ENCODE results near the gene TBATA. TPM values are rescaled to one million over a fixed set of nuclear protein-coding genes. Genes with fewer than 3 reads are reported as not detected.

The TBATA gene, protein sequence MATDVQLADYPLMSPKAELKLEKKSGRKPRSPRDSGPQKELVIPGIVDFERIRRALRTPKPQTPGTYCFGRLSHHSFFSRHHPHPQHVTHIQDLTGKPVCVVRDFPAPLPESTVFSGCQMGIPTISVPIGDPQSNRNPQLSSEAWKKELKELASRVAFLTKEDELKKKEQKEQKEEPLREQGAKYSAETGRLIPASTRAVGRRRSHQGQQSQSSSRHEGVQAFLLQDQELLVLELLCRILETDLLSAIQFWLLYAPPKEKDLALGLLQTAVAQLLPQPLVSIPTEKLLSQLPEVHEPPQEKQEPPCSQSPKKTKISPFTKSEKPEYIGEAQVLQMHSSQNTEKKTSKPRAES
- not detected in 2 replicates for total RNA-seq

DNA sequence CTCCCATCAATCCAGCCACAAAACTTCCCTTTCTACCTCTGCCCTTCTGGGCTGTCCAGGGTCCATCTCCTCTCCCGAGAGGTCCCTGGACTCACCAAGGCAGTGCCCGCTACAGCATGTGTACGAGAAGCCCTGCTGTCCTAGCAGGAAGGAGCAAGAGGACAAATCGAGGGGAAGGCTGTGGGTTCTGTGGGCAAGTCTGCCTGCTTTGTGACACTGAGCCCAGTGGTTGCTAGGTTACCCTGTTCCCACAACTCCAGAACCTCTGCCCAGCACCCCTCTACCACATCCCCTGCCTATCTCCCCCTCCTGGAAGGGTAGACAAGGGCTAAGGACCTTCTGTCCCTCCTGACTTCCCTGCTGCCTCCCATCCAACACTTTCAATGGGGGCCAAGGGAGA, at the start of gene TBATA:
TSS of gene TBATA (minus strand) at position 188 of the 400 bp plus-strand sequence. CDS start 1,998 bp downstream, outside the sequence.
- DNase-seq, result no peak

DNA sequence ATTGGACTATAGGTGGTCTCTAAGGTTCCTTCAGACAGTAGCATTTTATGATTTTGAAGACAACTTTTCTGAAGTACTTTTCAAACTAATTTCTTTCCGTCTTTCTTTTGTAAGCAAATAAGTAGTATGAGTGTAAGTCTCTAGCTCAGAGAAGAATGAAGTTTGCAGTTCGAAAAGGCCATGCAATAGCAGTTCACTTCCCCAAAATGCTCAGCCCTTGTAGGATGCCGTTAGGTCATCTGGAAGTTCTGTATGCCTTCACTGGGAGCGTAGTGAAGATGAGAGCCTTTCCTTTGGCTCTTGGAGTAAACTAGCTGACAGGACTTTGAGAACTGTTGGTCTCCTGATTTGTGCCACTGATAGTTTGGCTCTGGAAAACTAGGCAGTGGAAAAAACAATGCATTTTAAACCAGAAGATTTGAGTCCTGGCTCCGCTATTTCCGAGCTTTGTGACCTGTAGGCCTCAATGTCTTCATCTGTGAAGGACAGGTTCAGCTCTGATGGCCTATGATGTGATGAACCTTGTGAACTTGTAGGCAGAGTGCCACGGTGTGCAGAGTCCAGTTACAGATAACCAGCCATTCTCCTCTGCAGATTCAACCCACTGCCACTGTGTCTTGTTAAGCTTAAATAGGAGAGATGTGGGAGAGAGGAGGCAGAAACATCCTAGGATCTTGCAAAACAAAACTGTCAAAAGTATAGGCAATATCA, 49.4 kb upstream of the TBATA start:
- no peak for DNase-seq

GRCh38 chr10:70834021-70834420, 48.8 kb upstream of the TBATA start:
- DNase-seq, result no peak

DNA sequence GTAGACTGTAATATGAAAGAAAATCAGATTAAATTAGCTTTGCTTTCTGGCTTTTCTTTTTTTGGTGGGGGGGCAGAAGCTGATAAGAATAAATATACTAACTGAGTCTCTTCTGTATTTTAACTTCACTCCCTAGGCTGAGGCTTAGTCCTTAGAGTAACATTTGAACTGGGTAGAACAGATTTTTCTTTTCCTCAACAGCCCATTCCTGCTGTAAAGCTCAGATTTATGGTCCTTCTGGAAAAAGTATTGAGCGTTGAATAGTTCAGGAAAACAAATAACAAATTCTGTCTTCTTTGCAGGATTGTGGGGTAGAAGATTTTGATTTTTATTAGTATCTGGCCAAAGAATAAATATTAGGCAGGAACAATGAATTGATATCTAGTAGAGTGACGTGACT, 48.4 kb upstream of the TBATA start:
- DNase-seq, result no peak

GRCh38 chr10:70832852-70833528, 47.8 kb upstream of the TBATA start:
- peak; percentile 81 for DNase-seq

- DNase-seq, result no peak
Observed at GRCh38 chr10:70832221-70832620, 47.0 kb upstream of the TBATA start.

DNA sequence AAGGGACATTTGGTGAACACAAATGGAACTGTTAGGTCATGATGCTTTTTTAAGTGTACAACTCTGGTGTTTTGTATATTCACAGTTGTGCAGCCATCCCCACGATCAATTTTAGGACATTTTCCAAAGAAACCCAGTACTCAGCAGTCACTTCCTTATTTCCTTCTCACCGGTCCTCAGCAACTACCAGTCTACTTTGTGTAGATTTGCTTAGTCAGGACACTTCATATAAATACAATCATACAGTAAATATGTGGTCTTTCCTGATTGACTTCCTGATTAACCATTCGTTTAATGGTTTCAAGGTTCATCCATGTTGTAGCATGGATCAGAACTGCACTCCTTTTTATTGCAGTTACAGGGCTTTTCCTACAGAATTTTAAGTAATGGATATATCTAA, 45.0 kb upstream of the TBATA start:
- peak; percentile 39 for DNase-seq

DNA sequence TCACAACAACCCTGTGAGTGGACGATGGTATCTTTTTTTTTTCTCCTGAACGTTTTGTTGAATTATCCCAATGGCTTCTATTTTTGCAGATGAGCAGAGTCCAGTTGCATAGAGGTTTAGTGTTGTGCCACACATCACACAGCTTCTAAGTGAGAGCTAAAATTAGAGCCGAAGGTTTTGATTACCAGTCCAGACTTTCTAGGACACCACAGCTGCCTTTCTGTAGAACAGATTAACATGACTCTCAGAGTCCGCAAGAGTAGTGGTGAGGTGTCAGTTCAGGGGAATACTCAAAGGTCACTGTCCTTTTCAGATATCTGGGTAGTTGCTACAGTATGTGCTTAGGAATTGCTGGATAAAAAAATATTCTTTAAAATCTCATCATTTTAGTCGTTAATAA, 44.4 kb upstream of the TBATA start:
- no peak for DNase-seq

- no peak for DNase-seq
Observed at GRCh38 chr10:70828923-70829322, 43.7 kb upstream of the TBATA start.

- DNase-seq, result no peak
Observed at GRCh38 chr10:70827086-70827757, 42.0 kb upstream of the TBATA start.

DNA sequence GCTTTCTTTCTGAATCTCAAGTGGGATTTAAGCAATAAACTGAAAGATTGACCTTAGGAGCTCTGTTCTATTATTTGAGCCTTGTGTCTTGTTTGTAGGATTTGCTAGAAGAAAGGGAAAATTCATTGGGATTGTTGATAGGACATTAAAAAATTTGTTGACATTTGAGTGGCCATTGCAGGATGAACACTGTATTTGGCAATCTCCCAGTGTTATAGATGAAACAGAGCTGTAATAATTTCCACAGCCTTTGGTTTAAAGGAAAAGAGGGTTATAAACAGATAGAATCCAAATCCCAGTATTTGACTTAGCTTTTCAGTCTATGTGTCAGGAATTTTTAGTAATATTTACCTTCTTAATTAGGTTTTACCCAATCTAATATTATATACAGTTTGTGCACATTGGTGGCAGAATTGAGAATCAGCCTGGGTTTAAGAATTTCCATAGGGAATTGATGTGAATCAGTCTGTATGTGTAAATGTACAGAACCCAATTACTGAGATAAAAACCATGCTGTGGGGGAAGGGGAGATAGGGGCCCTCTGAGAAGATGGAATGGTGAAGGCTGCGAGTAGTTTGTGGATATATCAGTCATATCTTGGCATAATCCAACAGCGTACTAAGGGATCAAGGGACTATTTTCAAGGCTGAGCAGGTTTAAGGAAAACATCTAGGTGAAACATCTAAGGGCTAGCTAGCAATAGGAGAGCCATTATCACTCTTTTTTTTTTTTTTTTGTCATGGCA, 37.1 kb upstream of the TBATA start:
- DNase-seq, result no peak

DNA sequence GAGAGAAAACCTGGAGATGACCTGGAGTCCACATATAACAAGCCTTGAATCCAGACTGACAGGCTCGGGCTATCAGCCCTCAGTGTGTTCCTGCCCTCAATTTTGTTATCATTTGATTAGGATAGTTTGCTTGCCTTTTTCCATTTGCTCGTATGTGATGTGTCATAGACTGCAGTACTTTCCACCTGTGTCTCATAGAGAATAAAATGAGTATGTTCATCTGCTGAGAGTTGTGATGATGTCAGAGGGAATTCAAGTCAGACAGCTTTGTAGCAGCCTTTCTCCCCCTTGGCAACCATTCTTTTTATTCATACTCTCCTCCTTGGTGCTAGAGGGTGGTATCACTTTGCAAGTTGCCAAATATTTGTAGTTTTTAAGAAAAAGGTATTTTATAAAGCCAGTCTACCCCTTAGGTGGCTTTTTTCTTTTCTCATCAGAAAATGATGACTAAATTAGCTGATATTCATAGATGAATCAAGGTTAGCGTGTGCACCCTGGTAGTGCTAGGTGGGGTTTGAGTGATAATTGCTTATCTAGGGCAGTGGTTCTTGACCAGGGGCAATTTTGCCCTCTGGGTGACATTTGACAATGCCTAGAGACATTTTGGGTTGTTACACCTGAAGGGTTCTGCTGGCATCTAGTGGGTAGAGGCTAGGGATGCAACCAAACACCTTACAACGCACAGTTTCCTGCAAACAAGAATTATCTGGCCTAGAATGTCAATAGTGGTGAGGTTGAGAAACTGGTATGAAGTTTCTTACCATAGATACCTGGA, 36.0 kb upstream of the TBATA start:
- DNase-seq, result no peak

DNA sequence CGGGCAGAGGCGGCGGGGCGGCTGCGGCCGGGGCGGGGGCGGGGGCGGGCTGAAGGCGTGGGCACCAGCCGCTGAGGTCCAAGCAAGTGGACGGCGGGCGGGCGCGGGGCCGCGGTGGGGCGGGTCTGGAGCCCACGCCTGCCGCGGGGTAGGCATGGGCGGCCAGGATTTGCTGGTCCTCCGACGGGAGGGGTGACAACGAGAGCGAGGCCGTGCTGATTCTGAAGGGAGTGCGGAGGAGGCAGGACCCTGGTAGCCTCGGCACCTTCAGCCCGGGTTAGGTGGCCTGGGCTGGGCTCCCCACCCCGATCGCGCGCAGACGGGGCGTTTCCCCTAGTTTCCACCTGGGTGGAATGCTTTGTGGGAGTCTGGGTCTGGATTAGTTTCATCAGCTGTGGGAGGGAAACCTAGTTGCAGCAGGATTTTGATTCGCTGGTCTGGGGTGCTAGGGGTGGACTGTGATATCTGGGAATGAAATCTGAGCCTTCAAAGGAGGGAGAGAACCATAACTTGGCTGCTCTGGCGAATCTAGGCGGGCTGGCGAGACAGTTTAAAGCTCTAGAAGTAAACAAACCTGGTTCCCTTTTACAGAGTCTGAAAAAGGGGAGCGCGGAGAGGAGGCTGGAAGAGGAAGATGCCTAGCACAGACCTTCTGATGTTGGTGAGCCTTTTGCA, 31.2 kb upstream of the TBATA start:
- DNase-seq, result peak; percentile 80

GRCh38 chr10:70815504-70816219, 30.5 kb upstream of the TBATA start, which contains the start of gene SGPL1:
Gene SGPL1, plus strand, starts transcription at chr10:70815948. Its CDS starts 906 bp downstream, at chr10:70816854.
- DNase-seq, result peak; percentile 87

DNA sequence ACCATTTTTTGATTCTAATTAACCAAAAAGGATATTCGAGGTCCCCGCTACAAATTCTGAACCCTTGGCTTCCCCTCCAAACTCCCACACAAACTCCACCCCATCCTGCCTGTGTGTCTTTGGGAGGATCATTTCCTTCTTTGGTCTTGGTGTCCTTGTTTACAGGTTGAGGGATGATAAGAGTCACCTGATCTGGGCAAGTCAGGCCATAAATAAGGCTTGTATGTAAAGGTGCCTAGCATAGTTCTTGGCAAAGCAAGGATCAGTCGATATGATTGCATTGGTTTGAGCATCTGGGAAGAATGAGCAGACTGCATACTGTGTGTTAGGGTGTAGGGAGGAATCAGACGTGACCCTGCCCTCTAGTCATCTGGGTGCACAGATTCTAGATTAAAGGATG, 28.9 kb upstream of the TBATA start:
- no peak for DNase-seq

- no peak for DNase-seq
Observed at GRCh38 chr10:70812814-70813213, 27.6 kb upstream of the TBATA start.

DNA sequence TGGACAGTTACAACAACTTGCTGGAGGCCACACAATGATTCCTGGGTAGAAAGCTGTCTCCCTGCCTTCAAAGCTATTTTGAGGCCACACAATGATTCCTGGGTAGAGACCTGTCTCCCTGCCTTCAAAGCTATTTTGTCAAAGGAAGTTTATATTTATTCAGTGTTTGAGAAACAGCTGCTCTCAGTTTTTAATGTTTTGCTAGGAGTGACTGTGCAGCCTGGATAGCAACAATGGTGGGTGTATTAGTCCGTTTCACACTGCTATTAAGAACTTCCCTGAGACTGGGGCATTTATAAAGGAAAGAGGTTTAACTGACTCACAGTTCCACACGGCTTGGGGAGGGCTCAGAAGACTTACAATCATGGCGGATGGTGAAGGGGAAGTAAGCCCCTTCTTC, 26.7 kb upstream of the TBATA start:
- peak; percentile 14 for DNase-seq

DNA sequence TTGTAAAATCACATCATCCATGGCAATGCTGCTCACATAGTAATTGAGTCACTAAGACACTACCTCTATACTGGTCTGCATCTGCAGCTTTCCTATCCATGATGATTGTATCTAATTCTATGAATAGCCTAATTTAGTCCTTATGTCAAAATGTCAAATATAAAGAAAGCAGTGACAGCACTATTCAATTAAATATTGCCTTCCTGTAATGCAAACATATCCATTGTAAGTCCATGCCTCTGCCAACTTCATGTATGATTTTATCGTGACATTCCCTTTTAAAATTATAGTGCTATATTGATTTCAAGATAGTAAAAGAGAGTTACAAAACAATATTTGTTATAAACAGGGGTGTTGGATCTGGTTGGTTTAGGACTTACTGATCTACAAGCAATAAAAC, 25.8 kb upstream of the TBATA start:
- DNase-seq, result no peak

- DNase-seq, result no peak
Observed at GRCh38 chr10:70809726-70810125, 24.5 kb upstream of the TBATA start.

DNA sequence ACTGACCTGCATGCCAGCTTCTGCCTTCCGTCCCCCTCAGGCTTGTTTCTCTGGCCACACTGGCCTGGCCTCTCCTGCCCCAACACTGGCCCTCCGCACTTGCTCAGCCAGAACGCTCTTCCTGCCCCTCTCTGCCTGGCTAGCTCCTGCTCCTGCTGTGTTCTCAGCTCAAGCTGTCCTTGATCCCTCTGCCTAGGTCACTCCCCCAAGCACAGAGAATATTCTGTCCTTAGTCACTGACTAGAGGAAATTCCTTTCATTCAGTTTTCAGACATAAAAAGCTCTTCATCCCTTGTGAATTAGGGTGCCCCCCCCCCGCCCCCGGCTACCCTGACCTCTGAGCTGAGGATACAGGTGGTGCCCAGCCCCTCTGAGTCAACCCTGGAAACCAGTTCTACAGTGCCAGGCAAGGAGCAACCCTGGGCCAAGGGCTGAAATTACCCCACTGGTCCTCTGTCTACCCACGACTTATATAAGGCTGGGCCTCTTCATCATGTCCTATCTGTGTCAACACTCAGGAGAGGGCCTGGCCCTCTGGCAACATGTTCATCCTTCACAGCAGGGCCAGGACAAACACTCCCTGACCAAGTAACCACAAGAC, 23.9 kb upstream of the TBATA start:
- no peak for DNase-seq
